H1 (cell line): ENCODE results near the gene CRIP1. TPM values are rescaled to one million over a fixed set of nuclear protein-coding genes. Genes with fewer than 3 reads are reported as not detected.

Experiments used
- CTCF ChIA-PET: fragments of 300-600 bp; sonication (Branson Sonifier 250); formaldehyde crosslinking; loops from one replicate; lab custom pipeline; 2021; ENCODE audit not compliant: partially characterized antibody; lab: Charles Lee
- POLR2A ChIA-PET: fragments of 300-600 bp; sonication (Branson Sonifier 250); formaldehyde crosslinking; loops from one replicate; lab custom pipeline; 2021; ENCODE audit warnings: inconsistent platforms; ENCODE audit not compliant: partially characterized antibody; lab: Charles Lee
- DNase-seq, 2 experiments: peaks; one replicate each; pipeline versions ENCODE4 v3.0.0 to v3.0.0-alpha.2; 2010 to 2022; ENCODE audit warnings: low spot score in 2 of 2, low read depth in 1 of 2, mixed read lengths in 1 of 2
- FAIRE-seq: peaks from 2 replicates; lab custom pipeline; 2011; peaks lifted over from hg19 to GRCh38; lab: Jason Lieb, UNC
- H2AFZ ChIP-seq: 2 replicates; pipeline ENCODE4 v1.8.1; 2012; ENCODE audit warnings: low read length, inconsistent platforms
- H2AK5ac ChIP-seq: 2 replicates; pipeline ENCODE4 v1.6.1; 2013; ENCODE audit warnings: low read depth, low read length
- H2BK120ac ChIP-seq: replicated peaks from 2 replicates; pipeline ENCODE3; 2013; ENCODE audit warnings: low read depth, low read length, inconsistent platforms
- H2BK12ac ChIP-seq: 2 replicates; pipeline ENCODE4 v1.6.1; 2013; ENCODE audit warnings: low read depth, low read length
- H2BK15ac ChIP-seq: 2 replicates; pipeline ENCODE4 v1.6.1; 2013; ENCODE audit warnings: low read length
- H2BK20ac ChIP-seq: 2 replicates; pipeline ENCODE4 v1.6.1; 2013; ENCODE audit warnings: low read length
- H2BK5ac ChIP-seq: 2 replicates; pipeline ENCODE4 v1.6.1; 2013; ENCODE audit warnings: low read depth, low read length
- H3K14ac ChIP-seq: 2 replicates; pipeline ENCODE4 v1.6.1; 2013; ENCODE audit warnings: inconsistent platforms; ENCODE audit not compliant: insufficient read length
- H3K18ac ChIP-seq: 2 replicates; pipeline ENCODE4 v1.6.1; 2013; ENCODE audit warnings: low read length; ENCODE audit errors: extremely low read depth
- H3K23ac ChIP-seq: 2 replicates; pipeline ENCODE4 v1.6.1; 2013; ENCODE audit warnings: inconsistent platforms; ENCODE audit not compliant: insufficient read length
- H3K23me2 ChIP-seq: 2 replicates; pipeline ENCODE4 v1.6.1; 2013; ENCODE audit warnings: low read depth, low read length
- H3K27ac ChIP-seq: 2 replicates; pipeline ENCODE4 v1.6.1; 2011; ENCODE audit warnings: low read depth, low read length, inconsistent platforms
- H3K27me3 ChIP-seq, 4 experiments: replicated peaks in 1 of 4; 1 replicate in 1 of 4; 2 replicates in 3 of 4; pipeline versions ENCODE4 v1.6.1 to v1.8.1; 2011 to 2013; ENCODE audit warnings: low read length in 3 of 4, mild to moderate bottlenecking in 3 of 4, inconsistent platforms in 2 of 4, mixed read lengths in 2 of 4, moderate library complexity in 1 of 4; ENCODE audit not compliant: control insufficient read depth in 3 of 4, insufficient read depth in 3 of 4; ENCODE audit errors: extremely low read depth in 1 of 4
- H3K36me3 ChIP-seq, 4 experiments: 2 replicates each; pipeline versions ENCODE4 v1.6.1 to v1.8.1; 2011 to 2013; ENCODE audit warnings: mild to moderate bottlenecking in 4 of 4, low read length in 3 of 4, moderate library complexity in 2 of 4, control low read depth in 1 of 4, inconsistent platforms in 1 of 4; ENCODE audit not compliant: insufficient read depth in 4 of 4, control insufficient read depth in 2 of 4
- H3K4ac ChIP-seq: replicated peaks from 2 replicates; pipeline ENCODE3; 2013; ENCODE audit warnings: low read length, low read depth, mixed read lengths, inconsistent platforms; ENCODE audit not compliant: insufficient read length
- H3K4me1 ChIP-seq, 4 experiments: replicated peaks in 1 of 4; 1 replicate in 1 of 4; 2 replicates in 3 of 4; pipeline versions ENCODE4 v1.6.1 to v1.8.1; 2011 to 2013; ENCODE audit warnings: low read length in 3 of 4, inconsistent platforms in 2 of 4, mixed read lengths in 1 of 4; ENCODE audit not compliant: insufficient read depth in 4 of 4, control insufficient read depth in 3 of 4
- H3K4me2 ChIP-seq, 2 experiments: 2 replicates each; pipeline versions ENCODE4 v1.6.1 to v1.8.1; 2011 to 2013; ENCODE audit warnings: low read depth in 2 of 2, low read length in 2 of 2, control low read depth in 1 of 2, inconsistent platforms in 1 of 2, mild to moderate bottlenecking in 1 of 2; ENCODE audit not compliant: insufficient read depth in 1 of 2
- H3K4me3 ChIP-seq, 4 experiments: fragments of 200-600, 300-600 bp in 1 of 4; sonication (generic), shearing (Covaris generic), sonication (Bioruptor Twin) in 1 of 4; 2 replicates each; pipeline versions ENCODE4 v1.5.1 to v1.8.1; 2011 to 2016; ENCODE audit warnings: low read length in 4 of 4, low read depth in 3 of 4, control low read depth in 2 of 4, inconsistent platforms in 2 of 4, mild to moderate bottlenecking in 2 of 4, mixed read lengths in 1 of 4, moderate library complexity in 1 of 4; ENCODE audit not compliant: insufficient read depth in 2 of 4; ENCODE audit errors: extremely low read depth in 1 of 4
- H3K56ac ChIP-seq: replicated peaks from 2 replicates; pipeline ENCODE3; 2013; ENCODE audit warnings: low read depth, mild to moderate bottlenecking, mixed read lengths, low read length, inconsistent platforms; ENCODE audit not compliant: insufficient read length
- H3K79me1 ChIP-seq: 2 replicates; pipeline ENCODE4 v1.6.1; 2013; ENCODE audit warnings: low read depth, low read length, control low read depth
- H3K79me2 ChIP-seq, 2 experiments: 2 replicates each; pipeline versions ENCODE4 v1.6.1 to v1.8.1; 2012 to 2013; ENCODE audit warnings: low read length in 2 of 2, mild to moderate bottlenecking in 2 of 2, inconsistent platforms in 1 of 2; ENCODE audit not compliant: insufficient read depth in 2 of 2, control insufficient read depth in 1 of 2
- H3K9ac ChIP-seq, 4 experiments: replicated peaks in 1 of 4; 1 replicate in 1 of 4; 2 replicates in 3 of 4; pipeline versions ENCODE4 v1.6.1 to v1.8.1; 2011 to 2013; ENCODE audit warnings: low read depth in 3 of 4, low read length in 3 of 4, control low read depth in 2 of 4, mild to moderate bottlenecking in 2 of 4, moderate library complexity in 2 of 4, inconsistent platforms in 1 of 4; ENCODE audit errors: extremely low read depth in 1 of 4
- H3K9me3 ChIP-seq, 2 experiments: 2 replicates each; pipeline versions ENCODE4 v1.6.1 to v1.8.1; 2012 to 2013; ENCODE audit warnings: mild to moderate bottlenecking in 2 of 2, moderate library complexity in 2 of 2, control low read depth in 1 of 2, inconsistent platforms in 1 of 2, low read depth in 1 of 2, low read length in 1 of 2, mixed read lengths in 1 of 2; ENCODE audit not compliant: insufficient read depth in 2 of 2
- H4K20me1 ChIP-seq, 2 experiments: replicated peaks in 1 of 2; 2 replicates each; pipeline versions ENCODE3 to v1.8.1; 2011 to 2013; ENCODE audit warnings: inconsistent platforms in 2 of 2, low read length in 2 of 2, mild to moderate bottlenecking in 1 of 2; ENCODE audit not compliant: insufficient read depth in 2 of 2, control insufficient read depth in 1 of 2
- H4K5ac ChIP-seq: 2 replicates; pipeline ENCODE4 v1.6.1; 2013; ENCODE audit warnings: low read length, low read depth, mixed read lengths, inconsistent platforms; ENCODE audit not compliant: insufficient read length
- H4K8ac ChIP-seq: 2 replicates; pipeline ENCODE4 v1.8.0; 2013; ENCODE audit warnings: mild to moderate bottlenecking, moderate library complexity, low read length, inconsistent platforms; ENCODE audit not compliant: insufficient read depth; ENCODE audit errors: extremely low read depth
- H4K91ac ChIP-seq: replicated peaks from 2 replicates; pipeline ENCODE3; 2013; ENCODE audit warnings: low read length, mixed read lengths, inconsistent platforms; ENCODE audit not compliant: insufficient read length
- ATF3 ChIP-seq: IDR thresholded peaks from 2 replicates; pipeline ENCODE4 v1.6.1; 2011; ENCODE audit warnings: low read depth, mild to moderate bottlenecking, low read length; ENCODE audit not compliant: insufficient read depth
- BACH1 ChIP-seq: IDR thresholded peaks from 2 replicates; pipeline ENCODE4 v1.6.1; 2012; ENCODE audit warnings: low read length, improper control_type of control experiment
- CBX5 ChIP-seq: fragments of 300-800, 300-1000 bp; sonication (generic); IDR thresholded peaks from 2 replicates; pipeline ENCODE4 v1.7.1; 2016; ENCODE audit warnings: antibody characterized with exemption, low read length, low read depth
- CHD2 ChIP-seq: IDR thresholded peaks from 2 replicates; pipeline ENCODE4 v1.6.1; 2012; ENCODE audit warnings: low read length, improper control_type of control experiment
- E2F6 ChIP-seq: IDR thresholded peaks from 2 replicates; pipeline ENCODE4 v1.6.1; 2012; ENCODE audit warnings: inconsistent platforms
- EZH2 ChIP-seq: fragments of 200-600 bp; sonication (generic); IDR thresholded peaks from 2 replicates; pipeline ENCODE4 v1.7.1; 2012; ENCODE audit warnings: low read depth, mild to moderate bottlenecking, moderate library complexity, low read length, inconsistent platforms; ENCODE audit not compliant: severe bottlenecking
- GABPA ChIP-seq: IDR thresholded peaks from 2 replicates; pipeline ENCODE4 v1.6.1; 2011; ENCODE audit warnings: mild to moderate bottlenecking, low read length, moderate library complexity, borderline replicate concordance; ENCODE audit not compliant: insufficient read depth
- RBBP5 ChIP-seq: IDR thresholded peaks from 2 replicates; pipeline ENCODE4 v1.7.1; 2012; ENCODE audit warnings: low read depth, mild to moderate bottlenecking, inconsistent platforms, low read length, moderate library complexity, borderline replicate concordance
- SIN3A ChIP-seq, 2 experiments: IDR thresholded peaks in 1 of 2; conservative IDR thresholded peaks in 1 of 2; 2 replicates each; pipeline ENCODE4 v1.6.1; 2011 to 2012; ENCODE audit warnings: low read length in 2 of 2, improper control_type of control experiment in 1 of 2, low read depth in 1 of 2, mild to moderate bottlenecking in 1 of 2
- SP1 ChIP-seq: IDR thresholded peaks from 2 replicates; pipeline ENCODE4 v1.6.1; 2011; ENCODE audit warnings: low read depth, low read length
- SRF ChIP-seq: IDR thresholded peaks from 2 replicates; pipeline ENCODE4 v1.6.1; 2011; ENCODE audit warnings: mild to moderate bottlenecking, low read depth, low read length, moderate library complexity
- SUZ12 ChIP-seq: fragments of 200-600 bp; sonication (generic); IDR thresholded peaks from 2 replicates; pipeline ENCODE4 v1.6.1; 2012; ENCODE audit warnings: mild to moderate bottlenecking, inconsistent platforms, low read length, moderate library complexity, mixed read lengths
- TAF1 ChIP-seq: IDR thresholded peaks from 2 replicates; pipeline ENCODE4 v1.6.1; 2011; ENCODE audit warnings: mild to moderate bottlenecking, low read depth, low read length
- YY1 ChIP-seq: IDR thresholded peaks from 2 replicates; pipeline ENCODE4 v1.6.1; 2011; ENCODE audit warnings: low read depth, mild to moderate bottlenecking, low read length
- WGBS, 2 experiments: shearing (Covaris generic) in 1 of 2; methylation state at CpG; one replicate each; pipeline versions ENCODE4 v1.1.6 to v1.1.7; 2013 to 2015; ENCODE audit warnings: low lambda C conversion rate in 2 of 2, mixed read lengths in 2 of 2, inconsistent platforms in 1 of 2, low coverage in 1 of 2, missing lambda C conversion rate in 1 of 2; ENCODE audit not compliant: insufficient replicate concordance in 2 of 2, insufficient coverage in 1 of 2, insufficient read length in 1 of 2; ENCODE audit errors: extremely low coverage in 1 of 2, missing lambda C conversion rate in 1 of 2; 5-methylcytosine and 5-hydroxymethylcytosine counted together
- polyA plus RNA-seq, 7 experiments: library from polyadenylated mRNA; depleted of rRNA in 3 of 7; stranded (reverse) in 5 of 7; unstranded in 2 of 7; fragments of >200 nt in 5 of 7; fragments of 200-250 nt in 2 of 7; gene quantifications; 1 replicate in 5 of 7; 2 replicates in 1 of 7; 4 replicates in 1 of 7; pipeline versions ENCODE4 v1.2.1 to v1.2.3, GENCODE V29; 2011 to 2013; ENCODE audit warnings: missing spikeins in 2 of 7, mixed read lengths in 2 of 7
- total RNA-seq: library from RNA; stranded (reverse); fragmentation: NEBNext Ultra II Directional; extraction: Animal tissue kit (Norgen Biotek cat#: 25700); gene quantifications from 2 replicates; pipeline ENCODE4 v1.2.1, GENCODE V29; 2021

CRIP1 gene
- total and polyA plus RNA-seq, 2 of the 8 experiments (the other 6 are each of a cell fraction or from before 2014, with no cell fraction given) = 1.2 to 2.2 TPM

DNA sequence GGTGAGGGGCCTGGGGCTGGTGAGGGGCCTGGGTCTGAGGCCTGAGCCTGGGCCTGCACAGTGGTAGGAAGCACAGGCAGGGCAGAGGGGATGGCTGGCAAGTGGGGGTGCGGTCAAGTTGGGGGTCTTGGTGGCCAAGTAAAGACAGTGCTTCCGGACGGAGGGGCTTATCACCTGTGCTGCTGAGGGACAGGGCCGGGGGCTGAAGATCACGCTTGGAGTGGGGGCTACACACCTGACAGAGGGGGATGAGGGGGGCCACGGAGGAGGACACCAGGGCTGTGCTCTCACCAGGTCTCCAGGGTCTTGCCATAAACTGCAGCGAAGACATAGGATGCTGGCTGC lies 16.6 kb downstream of the CRIP1 start:
- Histone ChIP-seq H3K14ac (no peak overlapping the region), H3K4me2 (no peak overlapping the region), H2BK5ac (no peak overlapping the region), H3K23me2 (no peaks in the 10 kb centered on the region), H3K27me3 (no peaks in the 10 kb centered on the region; a peak in 1 of 7 replicates), H3K56ac (no peak overlapping the region), H3K4me1 (peaks cover 0 to 3% (median 0%) of the 10 kb centered on the region in 4 experiments; a peak in 2 of 7 replicates), H2BK15ac (no peak overlapping the region), H3K23ac (no peak overlapping the region), H3K27ac (no peak overlapping the region), H2BK12ac (no peak overlapping the region), H4K91ac (no peak overlapping the region), H3K18ac (no peak overlapping the region), H3K4me3 (no peak overlapping the region), H3K79me1 (no peaks in the 10 kb centered on the region), H2BK20ac (no peak overlapping the region), H2AK5ac (no peak overlapping the region), H2BK120ac (no peak overlapping the region), H4K8ac (no peak overlapping the region), H3K36me3 (no peaks in the 10 kb centered on the region), H3K9ac (no peak overlapping the region), H3K9me3 (no peaks in the 10 kb centered on the region; a peak in 1 of 4 replicates), H3K4ac (no peak overlapping the region), H4K5ac (no peak overlapping the region), H3K79me2 (no peaks in the 10 kb centered on the region), H4K20me1 (no peaks in the 10 kb centered on the region), H2AFZ (no peak overlapping the region)
- 86% methylated on average over 4 of the region's 7 CpGs; no CpG with 5 or more reads in 1 of the 2 experiments for WGBS, 2 experiments
- DNase-seq (no peak), FAIRE-seq (no peak)
- ChIA-PET POLR2A (interaction anchor here (0.9 kb wide), 1 partner anchor 11 kb away, joined by 3 read pairs; no protein-coding TSS in a partner anchor), CTCF (no interaction called here)
- no peak for TF ChIP-seq CHD2
- no peak for TF ChIP-seq SP1
- no peak for TF ChIP-seq YY1
- TF ChIP-seq SIN3A (conservative IDR thresholded peaks at IDR 0.05 in 1 of 2, IDR thresholded peaks at IDR 0.05 in 1 of 2; ENCODE audit: low read depth in 1 of 2, low read length in 2 of 2) = no peak
- no peak for TF ChIP-seq ATF3
- TF ChIP-seq E2F6 = no peak
- TF ChIP-seq SUZ12 = no peak
- no peak for TF ChIP-seq RBBP5
- no peak for TF ChIP-seq CBX5
- TF ChIP-seq TAF1 = no peak
- no peak for TF ChIP-seq BACH1
- no peak for TF ChIP-seq EZH2
- TF ChIP-seq SRF = no peak
- TF ChIP-seq GABPA = no peak
